RWPE1 (cell line): Measurements from ENCODE around the gene ZAR1.

Source experiments
- CTCF ChIA-PET: fragments of 350-600 bp; sonication (Branson Sonifier 250); formaldehyde crosslinking; extraction: SDS; loops from one replicate; lab custom pipeline; 2021; lab: Yijun Ruan, JAX
- POLR2A ChIA-PET: fragments of 400-600 bp; formaldehyde crosslinking; extraction: SDS; loops from one replicate; lab custom pipeline; 2020; ENCODE audit warnings: antibody characterized with exemption; ENCODE audit not compliant: low non-redundant PET; lab: Yijun Ruan, JAX
- DNase-seq: peaks from one replicate; pipeline ENCODE4 v3.0.0; 2012; ENCODE audit warnings: low spot score
- H3K27ac ChIP-seq: fragments of 450-650 bp; 2 replicates; pipeline ENCODE4 v1.5.1; 2017
- TF ChIP-seq, protein P1 (sequence below): fragments of 450-650 bp; conservative IDR thresholded peaks from 2 replicates; pipeline ENCODE4 v1.5.1; 2017; ENCODE audit warnings: low read depth, mild to moderate bottlenecking

ZAR1 gene

GRCh38 chr4:48472794-48473193 lies 17.3 kb upstream of the ZAR1 start:
- ChIA-PET POLR2A (no interaction called here), CTCF (no interaction called here)

GRCh38 chr4:48475770-48476169 lies 14.3 kb upstream of the ZAR1 start:
- ChIA-PET POLR2A (no interaction called here), CTCF (interaction anchor here (1.6 kb wide), 1 partner anchor 10 kb away, joined by 5 read pairs; no protein-coding TSS in a partner anchor)
- no peak for DNase-seq
- H3K27ac ChIP-seq, result no peak overlapping the region
- TF ChIP-seq, protein P1, sequence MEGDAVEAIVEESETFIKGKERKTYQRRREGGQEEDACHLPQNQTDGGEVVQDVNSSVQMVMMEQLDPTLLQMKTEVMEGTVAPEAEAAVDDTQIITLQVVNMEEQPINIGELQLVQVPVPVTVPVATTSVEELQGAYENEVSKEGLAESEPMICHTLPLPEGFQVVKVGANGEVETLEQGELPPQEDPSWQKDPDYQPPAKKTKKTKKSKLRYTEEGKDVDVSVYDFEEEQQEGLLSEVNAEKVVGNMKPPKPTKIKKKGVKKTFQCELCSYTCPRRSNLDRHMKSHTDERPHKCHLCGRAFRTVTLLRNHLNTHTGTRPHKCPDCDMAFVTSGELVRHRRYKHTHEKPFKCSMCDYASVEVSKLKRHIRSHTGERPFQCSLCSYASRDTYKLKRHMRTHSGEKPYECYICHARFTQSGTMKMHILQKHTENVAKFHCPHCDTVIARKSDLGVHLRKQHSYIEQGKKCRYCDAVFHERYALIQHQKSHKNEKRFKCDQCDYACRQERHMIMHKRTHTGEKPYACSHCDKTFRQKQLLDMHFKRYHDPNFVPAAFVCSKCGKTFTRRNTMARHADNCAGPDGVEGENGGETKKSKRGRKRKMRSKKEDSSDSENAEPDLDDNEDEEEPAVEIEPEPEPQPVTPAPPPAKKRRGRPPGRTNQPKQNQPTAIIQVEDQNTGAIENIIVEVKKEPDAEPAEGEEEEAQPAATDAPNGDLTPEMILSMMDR, result no peak

More at GRCh38 chr4:48472794-48473193, 17.3 kb upstream of the ZAR1 start:
- no peak for DNase-seq
- TF ChIP-seq, protein P1, result no peak
- H3K27ac ChIP-seq, result no peak overlapping the region

GRCh38 chr4:48478273-48478672 lies 11.8 kb upstream of the ZAR1 start:
- POLR2A ChIA-PET, result interaction anchor here (0.6 kb wide), 1 partner anchor 23 kb away, joined by 5 read pairs; no protein-coding TSS in a partner anchor
- H3K27ac ChIP-seq, result no peak overlapping the region
- DNase-seq, result no peak
- CTCF ChIA-PET, result no interaction called here
- TF ChIP-seq, protein P1, result no peak

DNA sequence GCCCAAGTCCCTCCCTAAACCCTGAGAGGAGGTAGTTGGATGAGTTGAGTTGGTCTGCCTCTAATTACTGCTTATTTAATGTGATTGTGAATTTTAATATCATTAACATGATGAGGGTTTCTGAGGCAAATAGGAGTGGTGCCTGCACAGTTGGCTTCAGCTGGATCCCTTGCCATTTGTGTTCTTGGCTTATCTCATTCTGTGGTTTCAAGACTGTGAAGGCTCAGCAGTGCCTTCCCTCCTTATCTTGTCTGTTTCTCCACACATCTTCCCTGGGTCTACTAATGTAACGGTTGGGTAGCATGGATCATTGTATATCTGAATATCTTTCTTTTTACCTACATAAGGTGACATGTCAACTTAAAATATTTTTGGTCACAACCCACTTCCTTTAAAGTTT lies 8.5 kb upstream of the ZAR1 start:
- POLR2A ChIA-PET, result no interaction called here

GRCh38 chr4:48483006-48483776 lies 6.9 kb upstream of the ZAR1 start, which contains the start of gene SLC10A4:
Gene SLC10A4, plus strand, starts transcription at chr4:48483343. Its CDS starts 219 bp downstream, at chr4:48483562.
- no peak within 1 kb of the TSS for H3K27ac ChIP-seq
- CTCF ChIA-PET, result interaction anchor here (0.6 kb wide), 2 partner anchors 87 to 719 kb away, joined by 3 read pairs; no protein-coding TSS in a partner anchor
- POLR2A ChIA-PET, result no interaction called here
- TF ChIP-seq, protein P1, result no peak
- no peak for DNase-seq

More for the DNA sequence above, 8.5 kb upstream of the ZAR1 start:
- CTCF ChIA-PET, result interaction anchor here (0.5 to 0.6 kb wide), 2 partner anchors 13 to 62 kb away, joined by 3 read pairs; no protein-coding TSS in a partner anchor
- no peak overlapping the region for H3K27ac ChIP-seq
- no peak for DNase-seq
- TF ChIP-seq, protein P1, result no peak

GRCh38 chr4:48483777-48484493 lies 6.1 kb upstream of the ZAR1 start:
- CTCF ChIA-PET, result no interaction called here
- TF ChIP-seq, protein P1, result no peak
- no peak for DNase-seq
- H3K27ac ChIP-seq, result no peak overlapping the region
- POLR2A ChIA-PET, result no interaction called here
